ENCODE results near the gene LDHD. TPM values are rescaled to one million over a fixed set of nuclear protein-coding genes. Genes with fewer than 3 reads are reported as not detected.

LDHD gene
- polyA plus RNA-seq, 1 experiment = 0.71 TPM

- Histone ChIP-seq H3K27me3 (ENCODE audit: control insufficient read depth, insufficient read depth, low read length) (no peaks in the 10 kb centered on the region), H3K4me3 (ENCODE audit: low read depth, low read length) (no peak overlapping the region), H3K36me3 (ENCODE audit: control insufficient read depth, insufficient read depth, low read length) (no peaks in the 10 kb centered on the region)
- no peak for TF ChIP-seq CTCF (IDR thresholded peaks at IDR 0.05; ENCODE audit: insufficient read depth, low read depth, low read length)
- DNase-seq (ENCODE audit: low read depth) = no peak
- ChIA-PET POLR2A (no interaction called here), CTCF (interaction anchor here (0.8 to 1.6 kb wide), 3 partner anchors 11 to 182 kb away, joined by 3 read pairs; no protein-coding TSS in a partner anchor)
Measured at GRCh38 chr16:75079346-75079926, 37.1 kb downstream of the LDHD start.

GRCh38 chr16:75078886-75079285, 37.7 kb downstream of the LDHD start:
- CTCF ChIA-PET = no interaction called here
- Histone ChIP-seq H3K4me3 (ENCODE audit: low read depth, low read length) (no peak overlapping the region), H3K27me3 (ENCODE audit: control insufficient read depth, insufficient read depth, low read length) (no peaks in the 10 kb centered on the region), H3K36me3 (ENCODE audit: control insufficient read depth, insufficient read depth, low read length) (no peaks in the 10 kb centered on the region)
- POLR2A ChIA-PET = no interaction called here
- no peak for DNase-seq (ENCODE audit: low read depth)
- TF ChIP-seq CTCF (IDR thresholded peaks at IDR 0.05; ENCODE audit: insufficient read depth, low read depth, low read length) = no peak

- Histone ChIP-seq H3K27me3 (ENCODE audit: control insufficient read depth, insufficient read depth, low read length) (no peaks in the 10 kb centered on the region), H3K4me3 (ENCODE audit: low read depth, low read length) (no peak overlapping the region), H3K36me3 (ENCODE audit: control insufficient read depth, insufficient read depth, low read length) (no peaks in the 10 kb centered on the region)
- ChIA-PET POLR2A (no interaction called here), CTCF (no interaction called here)
- no peak for DNase-seq (ENCODE audit: low read depth)
- no peak for TF ChIP-seq CTCF (IDR thresholded peaks at IDR 0.05; ENCODE audit: insufficient read depth, low read depth, low read length)
Measured at GRCh38 chr16:75075688-75076268, 40.8 kb downstream of the LDHD start.

GRCh38 chr16:75074920-75075687, 41.5 kb downstream of the LDHD start:
- Histone ChIP-seq H3K36me3 (ENCODE audit: control insufficient read depth, insufficient read depth, low read length) (no peaks in the 10 kb centered on the region), H3K27me3 (ENCODE audit: control insufficient read depth, insufficient read depth, low read length) (no peaks in the 10 kb centered on the region), H3K4me3 (ENCODE audit: low read depth, low read length) (no peak overlapping the region)
- TF ChIP-seq CTCF (IDR thresholded peaks at IDR 0.05; ENCODE audit: insufficient read depth, low read depth, low read length) = no peak
- no peak for DNase-seq (ENCODE audit: low read depth)
- ChIA-PET POLR2A (no interaction called here), CTCF (interaction anchor here (0.9 kb wide), 1 partner anchor 76 kb away, joined by 3 read pairs; the partner anchor contains the start of gene ZNRF1)

GRCh38 chr16:75074304-75074793, 42.2 kb downstream of the LDHD start:
- ChIA-PET CTCF (interaction anchor here (0.9 kb wide), 1 partner anchor 75 kb away, joined by 3 read pairs; the partner anchor contains the start of gene ZNRF1), POLR2A (no interaction called here)
- DNase-seq (ENCODE audit: low read depth) = no peak
- Histone ChIP-seq H3K36me3 (ENCODE audit: control insufficient read depth, insufficient read depth, low read length) (no peaks in the 10 kb centered on the region), H3K4me3 (ENCODE audit: low read depth, low read length) (no peak overlapping the region), H3K27me3 (ENCODE audit: control insufficient read depth, insufficient read depth, low read length) (no peaks in the 10 kb centered on the region)
- no peak for TF ChIP-seq CTCF (IDR thresholded peaks at IDR 0.05; ENCODE audit: insufficient read depth, low read depth, low read length)

All from BJ (cell line).